HK-2 (cell line): ENCODE data around the gene BMERB1.
"Not testable (repeated sequence)": the region's sequence is repeated elsewhere in the genome, so short reads cannot be mapped to it uniquely, and the experiment has no call there.

Experiments used
- DNase-seq: peaks from one replicate; pipeline ENCODE4 v3.0.0-alpha.2; 2018; ENCODE audit not compliant: unreplicated experiment

Gene BMERB1

GRCh38 chr16:15425861-15426260 is 8.5 kb upstream of the BMERB1 start:
- no peak for DNase-seq

- DNase-seq: no peak
Observed at GRCh38 chr16:15426796-15427195, 7.6 kb upstream of the BMERB1 start.

- DNase-seq: no peak
Observed at GRCh38 chr16:15427648-15428239, 6.6 kb upstream of the BMERB1 start.

GRCh38 chr16:15430884-15431283 is 3.5 kb upstream of the BMERB1 start:
- not testable (repeated sequence) for DNase-seq

GRCh38 chr16:15434079-15434424 is 336 bp upstream of the BMERB1 start:
- DNase-seq: no peak

GRCh38 chr16:15435216-15435864 is 952 bp downstream of the BMERB1 start:
- no peak for DNase-seq

GRCh38 chr16:15439102-15439501 is 4.7 kb downstream of the BMERB1 start:
- no peak for DNase-seq

- no peak for DNase-seq
Observed at GRCh38 chr16:15439521-15439920, 5.1 kb downstream of the BMERB1 start.

GRCh38 chr16:15440852-15441251 is 6.5 kb downstream of the BMERB1 start:
- no peak for DNase-seq

- DNase-seq: not testable (repeated sequence)
Observed at GRCh38 chr16:15442140-15442539, 7.8 kb downstream of the BMERB1 start.

GRCh38 chr16:15443753-15444152 is 9.4 kb downstream of the BMERB1 start:
- no peak for DNase-seq

- DNase-seq: no peak
Observed at GRCh38 chr16:15444264-15444663, 9.9 kb downstream of the BMERB1 start.

GRCh38 chr16:15445450-15445849 is 11.1 kb downstream of the BMERB1 start:
- DNase-seq: no peak

- no peak for DNase-seq
Observed at GRCh38 chr16:15446901-15447300, 12.5 kb downstream of the BMERB1 start.

- DNase-seq: no peak
Observed at GRCh38 chr16:15450624-15451023, 16.2 kb downstream of the BMERB1 start.

- no peak for DNase-seq
Observed at GRCh38 chr16:15451098-15451731, 16.8 kb downstream of the BMERB1 start.

- no peak for DNase-seq
Observed at GRCh38 chr16:15452246-15452855, 18.0 kb downstream of the BMERB1 start.

- not testable (repeated sequence) for DNase-seq
Observed at GRCh38 chr16:15453296-15453695, 18.9 kb downstream of the BMERB1 start.

- DNase-seq: not testable (repeated sequence)
Observed at GRCh38 chr16:15454933-15455332, 20.5 kb downstream of the BMERB1 start.

- DNase-seq: no peak
Observed at GRCh38 chr16:15457400-15457799, 23.0 kb downstream of the BMERB1 start.

GRCh38 chr16:15457958-15458357 is 23.6 kb downstream of the BMERB1 start:
- no peak for DNase-seq

GRCh38 chr16:15459791-15460190 is 25.4 kb downstream of the BMERB1 start:
- no peak for DNase-seq

GRCh38 chr16:15460601-15461000 is 26.2 kb downstream of the BMERB1 start:
- DNase-seq: no peak
